Urothelium cell line (cell line): ENCODE measurements around the gene CIB2.

Source experiments
- DNase-seq: peaks from one replicate; pipeline ENCODE4 v3.0.0; 2011; ENCODE audit warnings: low spot score, mixed read lengths
- FAIRE-seq: peaks from 2 replicates; lab custom pipeline; 2011; peaks lifted over from hg19 to GRCh38; lab: Jason Lieb, UNC

Gene CIB2

DNA sequence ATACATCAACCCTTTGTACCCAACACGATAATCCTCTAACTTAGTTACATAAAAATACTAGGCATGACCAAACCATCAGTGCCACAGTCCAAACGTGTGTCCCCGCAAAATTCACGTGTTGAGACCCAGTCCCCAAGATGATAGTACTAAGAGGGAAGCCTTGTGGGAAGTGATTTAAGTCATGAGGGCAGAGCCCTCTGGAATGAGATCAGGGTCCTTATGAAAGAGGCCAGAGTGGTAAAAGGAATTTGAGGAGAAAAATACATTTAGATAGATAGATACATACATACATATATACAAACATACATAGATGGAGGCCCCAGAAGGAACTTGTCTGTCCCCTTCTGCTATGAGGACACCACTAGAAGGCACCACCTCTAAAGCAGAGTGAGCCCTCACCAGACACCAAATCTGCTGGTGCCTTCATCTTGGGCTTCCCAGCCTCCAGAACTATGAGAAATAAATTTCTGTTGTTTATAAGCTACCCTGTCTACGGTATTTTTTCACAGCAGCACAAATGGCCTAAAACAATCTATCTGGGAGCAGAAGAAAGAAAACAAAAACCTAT lies 61.7 kb downstream of the CIB2 start:
- FAIRE-seq = no peak
- DNase-seq = no peak

DNA sequence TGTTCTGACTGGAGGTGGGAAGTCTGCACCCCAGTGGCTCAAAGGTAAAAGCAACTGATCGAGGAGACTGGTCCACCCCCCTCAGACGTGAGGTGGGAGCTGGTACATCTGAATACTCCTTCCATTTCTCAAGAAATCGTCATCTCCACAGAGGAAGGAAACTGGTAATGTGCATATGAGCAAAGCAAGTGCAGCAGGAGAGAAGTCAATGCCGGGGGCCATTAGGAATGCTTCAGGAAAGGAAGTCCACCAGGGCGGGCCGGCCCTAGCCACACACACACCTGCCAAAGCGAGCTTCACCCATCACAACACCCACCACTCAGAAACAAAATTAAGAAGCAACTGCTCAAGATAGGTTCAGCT lies 62.2 kb downstream of the CIB2 start:
- no peak for DNase-seq
- no peak for FAIRE-seq

DNA sequence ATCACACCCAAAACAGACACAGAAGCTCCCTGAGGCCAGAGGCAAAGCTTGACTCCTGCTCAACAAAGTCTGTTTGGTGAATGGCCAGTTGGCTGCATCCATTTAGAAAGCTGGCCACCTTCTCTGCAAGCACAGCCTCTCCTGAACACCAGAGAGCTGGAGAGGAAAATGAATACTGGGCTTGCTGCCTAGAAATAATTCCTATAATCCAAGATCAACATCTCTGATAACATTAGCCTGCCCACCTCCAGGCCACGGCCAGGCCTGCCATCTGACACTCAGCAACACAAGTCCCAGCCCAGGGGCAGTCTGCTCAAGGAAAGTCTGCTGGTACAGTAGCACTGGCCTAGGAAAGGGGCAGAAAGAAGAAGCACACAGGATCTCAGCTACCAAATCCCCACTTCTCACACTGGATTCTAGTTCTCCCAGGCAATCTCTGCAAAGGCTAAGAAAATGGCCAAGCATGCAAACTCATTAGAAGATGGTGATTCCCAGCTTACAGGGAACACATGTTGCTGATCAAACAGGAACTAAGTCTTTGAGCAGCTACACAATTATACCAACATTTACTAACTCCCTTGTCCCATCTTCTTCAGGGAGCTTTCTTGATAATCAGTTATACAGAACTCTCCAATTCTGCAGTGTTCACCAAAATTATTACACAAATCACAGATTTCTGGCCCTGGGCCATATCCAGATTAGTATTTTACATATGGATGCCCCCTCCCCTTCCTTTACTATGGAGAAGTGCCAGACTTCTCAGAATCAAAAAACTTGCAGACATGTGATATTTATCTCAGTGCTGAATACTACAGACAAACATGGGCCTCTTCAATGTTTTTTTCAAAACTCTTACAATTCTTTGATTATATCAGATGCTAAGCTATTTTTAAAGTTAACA lies 63.7 kb downstream of the CIB2 start:
- DNase-seq (no peak), FAIRE-seq (no peak)

DNA sequence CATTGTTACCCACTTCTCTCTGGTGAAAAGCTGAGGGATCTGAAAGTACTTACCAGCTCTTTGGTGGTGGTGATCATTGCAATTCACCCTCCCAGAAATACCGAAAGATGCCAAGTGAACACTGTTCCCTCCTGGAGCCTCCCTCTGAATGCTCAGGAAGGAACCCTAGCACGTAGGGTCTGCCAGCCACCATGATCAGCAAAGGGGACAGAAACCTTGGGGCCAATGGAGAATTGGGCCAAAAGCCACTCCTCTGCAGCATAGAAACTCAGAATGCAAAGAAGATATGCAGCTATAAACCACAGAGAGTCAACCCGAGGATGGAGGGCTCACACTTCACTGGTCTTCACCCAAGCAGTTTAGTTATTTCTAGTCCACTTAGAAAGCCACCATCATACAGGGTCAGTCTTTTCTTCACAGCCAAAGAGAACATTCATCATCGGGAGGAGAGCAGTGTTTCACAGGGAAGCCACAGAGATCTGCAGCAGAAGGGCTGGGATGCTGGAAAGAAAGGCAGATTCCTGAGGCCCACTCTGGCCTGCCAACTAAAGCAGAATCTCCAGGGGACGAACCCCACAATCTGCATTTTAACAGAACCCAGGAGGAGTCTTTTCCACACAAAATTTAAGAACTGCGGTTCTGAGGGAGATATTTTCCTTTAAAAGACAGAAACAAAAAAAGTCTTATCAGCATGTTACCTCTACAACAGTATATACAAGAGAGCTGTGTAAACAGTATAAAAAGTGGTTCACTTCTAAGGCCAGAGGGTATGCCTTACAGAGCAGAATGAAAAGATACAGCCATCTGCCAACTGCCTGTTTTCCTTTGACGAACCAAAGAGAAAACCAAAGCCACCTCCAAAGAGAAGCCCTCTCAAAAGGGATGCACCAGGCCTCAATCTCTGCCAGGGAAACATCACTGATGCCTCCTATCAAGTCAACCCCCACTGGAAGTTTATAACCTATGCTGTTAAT lies 65.0 kb downstream of the CIB2 start:
- DNase-seq (no peak), FAIRE-seq (no peak)

DNA sequence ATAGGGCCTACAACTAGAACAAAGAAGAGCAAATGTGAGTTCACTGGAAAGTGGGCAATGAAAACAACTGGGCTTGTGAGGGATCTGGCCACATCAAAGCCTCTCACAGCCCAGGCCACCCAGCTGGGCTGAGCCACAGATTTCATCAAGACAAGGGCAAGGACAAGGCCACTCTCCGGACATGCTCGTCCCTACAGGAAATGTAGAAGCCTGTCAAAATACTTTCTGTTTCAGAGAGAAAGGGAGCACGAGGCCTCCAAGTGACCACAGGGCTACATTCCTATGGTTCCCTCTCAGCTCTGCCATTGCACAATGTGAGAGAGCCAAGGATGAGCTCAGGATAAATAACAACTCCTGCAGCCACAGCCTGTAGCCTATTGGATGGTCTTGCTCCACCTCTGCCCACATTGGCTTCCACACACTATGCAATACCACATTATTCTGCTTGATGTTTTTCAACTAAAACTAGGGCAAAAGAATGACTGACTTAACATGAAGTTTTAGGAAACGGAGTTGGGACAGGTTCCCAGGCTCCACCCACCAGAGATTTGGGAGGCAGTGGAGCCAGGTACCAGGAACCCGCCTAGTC lies 65.9 kb downstream of the CIB2 start:
- DNase-seq (peak; percentile 72), FAIRE-seq (no peak)

DNA sequence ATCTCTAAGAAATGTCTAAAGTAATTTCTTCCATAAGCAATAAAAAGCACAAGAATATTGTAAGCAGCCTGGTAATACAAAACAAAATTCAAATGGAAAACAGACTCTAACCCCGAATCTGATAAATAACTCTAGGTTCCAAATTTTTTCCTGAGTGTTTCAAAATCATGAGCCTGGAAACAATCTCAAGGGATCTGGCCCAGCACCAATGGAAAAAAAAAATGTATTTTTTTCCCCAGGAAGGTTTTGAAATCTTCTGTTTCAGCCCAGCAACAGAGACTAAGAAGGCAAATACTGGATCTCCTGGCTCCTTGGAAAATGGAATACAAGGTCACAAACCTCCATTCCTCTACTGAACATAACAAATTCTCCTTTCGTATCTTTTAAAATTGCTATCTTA lies 66.7 kb downstream of the CIB2 start:
- no peak for FAIRE-seq

DNA sequence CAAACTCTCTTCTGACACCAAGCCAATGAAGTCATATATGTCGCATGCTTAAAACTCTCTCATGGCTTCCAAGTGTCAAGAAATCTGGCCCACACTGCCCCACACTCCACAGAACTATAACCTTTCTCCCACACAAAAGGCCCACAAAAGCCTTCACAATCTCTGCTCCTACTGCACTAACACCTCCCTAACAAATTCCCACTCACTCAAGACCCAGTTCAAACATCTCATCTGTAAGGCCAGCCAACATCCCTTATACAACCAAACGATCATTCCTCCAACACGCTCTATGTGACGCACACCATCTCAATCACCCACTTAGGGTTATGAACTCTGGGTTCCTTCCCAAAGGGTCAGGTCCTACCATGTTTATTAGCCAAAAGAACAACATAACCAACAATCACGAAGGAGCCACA lies 67.3 kb downstream of the CIB2 start:
- no peak for DNase-seq
- no peak for FAIRE-seq

More for the DNA sequence above, 66.7 kb downstream of the CIB2 start:
- no peak for DNase-seq

DNA sequence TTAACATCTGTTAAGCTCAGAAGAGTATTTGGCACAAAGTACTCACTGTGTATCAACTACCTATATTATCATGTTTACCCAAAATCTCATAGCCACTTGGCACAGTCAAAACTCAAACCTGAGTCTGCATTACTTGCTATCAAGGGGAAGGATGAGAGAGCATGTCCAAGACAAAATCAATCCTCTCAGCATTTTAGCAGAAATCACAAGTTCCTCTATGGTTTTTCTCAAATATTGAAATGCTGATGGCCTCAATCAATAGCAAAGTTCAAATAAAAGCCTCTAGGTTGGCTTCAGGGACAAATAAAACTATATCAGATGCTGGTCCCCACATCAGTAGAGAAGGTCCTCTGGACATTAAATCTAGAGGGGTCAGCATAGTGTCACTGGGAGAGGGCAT lies 68.0 kb downstream of the CIB2 start:
- no peak for DNase-seq
- FAIRE-seq = no peak

DNA sequence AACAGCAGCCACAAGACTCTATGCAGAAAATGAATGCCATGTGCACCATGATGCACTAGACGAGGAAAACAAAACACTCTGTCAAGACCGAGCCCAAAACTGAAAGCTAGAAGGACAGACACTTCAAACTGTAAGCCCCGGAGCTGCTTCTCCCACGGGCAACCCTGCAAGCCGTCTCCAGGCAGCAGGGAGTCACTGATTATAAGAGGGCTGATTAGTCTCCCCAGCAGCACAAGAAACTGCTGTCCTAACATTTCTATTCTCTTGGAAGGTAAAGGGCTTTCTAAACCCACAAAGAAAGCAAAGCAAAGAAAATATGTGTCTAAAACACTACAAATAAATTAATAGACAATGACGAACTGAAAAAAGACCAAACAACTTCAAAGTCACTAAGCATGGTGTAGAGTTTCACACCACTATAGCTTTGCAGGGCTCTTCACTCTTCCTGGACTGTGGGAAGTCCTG lies 69.2 kb downstream of the CIB2 start:
- DNase-seq (no peak), FAIRE-seq (no peak)

DNA sequence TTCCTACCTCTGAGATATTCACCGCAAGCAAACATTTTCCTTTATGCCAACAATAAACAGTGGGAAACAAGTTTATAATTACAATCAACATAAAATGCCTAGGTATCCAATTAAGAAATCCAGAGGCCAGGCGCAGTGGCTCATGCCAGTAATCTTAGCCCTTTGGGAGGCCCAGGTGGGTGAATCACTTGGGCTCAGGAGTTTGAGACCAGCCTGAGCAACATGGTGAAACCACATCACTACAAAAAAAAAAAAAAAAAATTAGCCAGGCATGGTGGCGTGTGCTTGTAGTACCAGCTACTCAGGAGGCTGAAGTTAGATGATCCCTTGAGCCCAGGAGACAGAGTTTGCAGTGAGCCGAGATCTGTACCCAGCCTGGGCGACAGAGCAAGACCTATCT lies 71.0 kb downstream of the CIB2 start:
- DNase-seq (no peak), FAIRE-seq (no peak)

DNA sequence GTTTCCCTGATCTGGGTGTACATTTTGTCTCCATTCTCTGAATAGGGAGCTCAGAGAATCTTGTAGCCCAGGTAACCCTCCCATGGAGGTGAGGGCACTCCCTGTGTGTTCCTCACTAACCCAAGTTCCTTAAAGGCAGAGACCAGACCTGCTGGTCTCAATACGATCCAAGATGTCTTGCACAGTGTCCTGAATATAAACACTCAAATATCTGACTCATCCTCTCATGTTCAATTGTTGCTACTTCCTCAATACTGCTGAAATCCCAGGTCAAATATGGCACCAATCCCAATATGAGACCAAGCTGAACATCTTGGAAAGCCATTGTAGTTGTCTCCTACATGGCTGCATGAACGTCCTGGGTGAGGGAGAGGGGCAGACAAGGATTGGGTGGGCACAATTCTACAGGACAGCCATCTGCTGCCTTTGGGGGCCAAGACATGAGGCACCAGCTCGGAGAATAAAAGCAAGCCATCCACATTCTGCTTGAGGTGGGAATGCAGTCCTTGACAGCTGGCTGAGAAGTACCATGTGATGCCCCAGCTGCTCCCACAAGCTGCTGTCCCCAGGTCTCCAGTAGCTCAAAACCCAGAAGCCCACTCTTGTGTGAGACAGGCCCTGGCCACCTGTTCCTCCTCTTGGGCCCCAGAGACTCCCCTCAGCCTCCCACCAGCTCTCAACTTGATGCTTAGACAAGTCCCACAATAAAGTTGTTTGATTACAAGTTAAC lies 72.0 kb downstream of the CIB2 start:
- DNase-seq (no peak), FAIRE-seq (no peak)

DNA sequence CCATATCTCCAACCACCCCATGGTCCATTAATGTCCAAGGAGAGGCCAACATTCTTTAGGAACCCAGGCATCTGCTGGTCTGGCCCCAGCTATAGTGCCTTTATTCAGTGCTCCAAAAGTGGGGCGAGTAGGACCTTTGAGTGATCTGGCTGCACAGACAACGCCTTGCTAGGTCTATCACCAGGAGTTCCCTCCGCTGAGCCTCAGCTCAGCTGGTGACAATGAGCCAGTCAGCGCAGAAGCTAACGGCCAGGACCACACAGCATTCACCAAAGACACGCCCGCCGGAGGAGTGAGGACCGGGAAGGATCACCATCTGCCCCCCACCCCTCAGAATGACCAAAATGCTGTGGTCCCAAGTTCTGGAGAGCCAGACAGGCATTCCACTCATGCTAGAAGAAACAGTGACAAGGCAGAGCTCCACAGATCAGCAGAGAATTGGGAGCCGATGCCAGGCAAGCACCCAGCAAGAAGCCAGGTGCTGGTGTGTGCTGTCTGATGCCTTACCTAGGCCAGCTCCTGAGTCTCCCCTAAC lies 72.8 kb downstream of the CIB2 start:
- DNase-seq (no peak), FAIRE-seq (no peak)

DNA sequence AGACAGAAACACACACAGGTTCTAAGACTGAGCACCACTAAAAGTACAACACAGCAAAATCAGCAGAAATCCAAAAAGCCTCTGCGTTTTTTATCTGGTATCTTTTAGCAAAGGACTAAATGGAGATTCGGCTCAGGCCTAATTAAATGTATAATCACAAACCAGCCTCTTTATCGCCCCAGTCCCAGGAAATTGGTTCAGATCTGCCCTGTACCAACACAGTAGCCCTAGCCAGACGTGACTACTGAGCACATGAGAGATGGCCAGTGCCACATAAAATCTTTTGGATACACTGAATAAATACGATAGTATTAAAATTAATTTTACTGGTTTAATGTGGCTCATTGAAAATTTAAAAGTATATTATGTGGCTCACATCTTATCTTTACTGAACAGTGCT lies 73.4 kb downstream of the CIB2 start:
- no peak for FAIRE-seq

DNA sequence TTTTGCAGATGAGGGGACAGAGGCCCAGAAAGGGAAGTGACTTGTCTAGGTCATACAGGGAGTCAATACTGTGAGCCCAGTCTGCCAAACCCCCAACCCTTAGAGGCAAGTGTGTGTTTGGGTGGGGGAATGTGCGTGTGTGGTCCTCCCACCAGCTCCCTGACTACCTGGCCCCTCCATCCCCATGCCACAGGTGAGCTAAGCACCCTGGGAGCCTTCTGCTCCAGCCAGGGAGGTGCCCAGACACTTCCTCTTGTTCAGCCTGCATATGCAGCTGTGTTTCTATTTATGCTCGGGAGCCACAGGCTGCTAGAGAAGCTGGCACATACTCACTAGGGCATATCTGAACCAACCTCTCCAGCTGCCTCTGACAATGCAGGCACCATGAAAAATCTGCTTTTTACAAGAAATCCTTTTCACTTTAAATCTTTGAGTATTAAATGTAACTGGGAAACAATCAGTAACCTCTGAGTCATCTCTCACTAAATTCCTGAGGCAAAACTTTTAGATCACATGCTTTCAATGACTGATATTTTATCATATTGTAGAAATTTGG lies 74.5 kb downstream of the CIB2 start:
- FAIRE-seq = no peak
- no peak for DNase-seq

More for the DNA sequence above, 73.4 kb downstream of the CIB2 start:
- no peak for DNase-seq

DNA sequence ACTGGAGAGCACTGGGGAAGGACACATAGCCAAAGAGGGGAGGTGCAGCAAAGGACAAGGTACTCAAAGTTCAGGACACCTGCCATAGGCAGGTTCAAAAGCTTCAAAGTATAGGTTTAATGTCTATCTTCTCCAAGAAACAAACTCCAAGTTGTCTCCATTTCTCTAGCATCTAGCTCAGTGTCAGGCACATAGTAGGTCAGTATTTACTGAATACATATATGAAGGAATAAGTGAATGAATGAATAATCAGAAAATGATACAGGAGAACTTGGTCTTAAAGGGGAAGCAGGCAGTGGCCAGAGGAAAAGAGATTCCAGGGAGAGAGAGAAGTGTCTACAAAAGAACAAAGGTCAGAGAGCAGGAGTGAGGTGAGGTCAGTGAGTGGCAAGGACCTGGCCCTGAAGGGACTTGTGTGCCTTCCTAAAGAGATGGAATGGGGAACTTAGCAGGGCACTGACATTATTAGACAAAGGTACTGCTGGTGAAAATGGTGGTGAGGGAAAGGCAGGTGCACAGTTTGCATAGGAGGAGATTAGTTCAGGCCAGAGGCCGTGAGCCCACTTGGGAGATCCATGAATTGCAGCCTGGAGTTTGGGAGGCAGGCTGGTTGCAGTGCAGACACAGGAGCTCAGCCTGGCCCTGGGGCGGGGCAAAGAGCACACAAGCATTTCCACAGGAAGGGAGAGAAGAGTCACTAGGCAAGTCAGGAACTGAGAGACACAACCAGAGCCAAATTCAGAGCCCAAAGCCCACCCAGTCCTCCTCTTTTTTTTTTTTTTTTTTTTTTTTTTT lies 75.1 kb downstream of the CIB2 start:
- FAIRE-seq (no peak), DNase-seq (no peak)

DNA sequence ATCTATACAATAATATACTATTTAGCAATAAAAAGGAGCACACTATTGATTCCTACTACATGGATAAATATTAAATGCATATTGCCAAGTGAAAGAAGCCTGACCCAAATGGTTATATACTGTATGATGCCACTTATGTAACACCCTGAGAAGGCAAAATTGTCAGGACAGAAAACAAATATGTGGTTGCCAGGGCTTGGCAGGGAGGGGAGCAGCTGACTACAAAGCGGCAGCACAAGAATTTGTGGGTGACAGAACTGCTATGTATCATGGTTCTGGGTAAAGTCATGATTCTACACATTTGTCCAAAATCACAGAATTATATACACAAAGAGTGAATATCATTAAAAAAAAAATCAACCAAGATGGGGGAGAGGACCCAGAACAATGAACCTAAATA lies 76.3 kb downstream of the CIB2 start:
- FAIRE-seq = no peak
- DNase-seq = no peak
